H54 (cell line): ENCODE results near the gene HADHA.
"Not testable (repeated sequence)": the region's sequence is repeated elsewhere in the genome, so short reads cannot be mapped to it uniquely, and the experiment has no call there.

Experiments
- DNase-seq: peaks from one replicate; pipeline ENCODE4 v3.0.0; 2011; ENCODE audit warnings: low spot score, mixed read lengths; ENCODE audit not compliant: insufficient read length
- FAIRE-seq: peaks from 3 replicates; lab custom pipeline; 2011; peaks lifted over from hg19 to GRCh38; lab: Jason Lieb, UNC
- POLR2A ChIP-seq: IDR thresholded peaks from 2 replicates; pipeline ENCODE4 v1.6.1; 2011; ENCODE audit warnings: low read depth, mild to moderate bottlenecking, low read length

The HADHA gene

DNA sequence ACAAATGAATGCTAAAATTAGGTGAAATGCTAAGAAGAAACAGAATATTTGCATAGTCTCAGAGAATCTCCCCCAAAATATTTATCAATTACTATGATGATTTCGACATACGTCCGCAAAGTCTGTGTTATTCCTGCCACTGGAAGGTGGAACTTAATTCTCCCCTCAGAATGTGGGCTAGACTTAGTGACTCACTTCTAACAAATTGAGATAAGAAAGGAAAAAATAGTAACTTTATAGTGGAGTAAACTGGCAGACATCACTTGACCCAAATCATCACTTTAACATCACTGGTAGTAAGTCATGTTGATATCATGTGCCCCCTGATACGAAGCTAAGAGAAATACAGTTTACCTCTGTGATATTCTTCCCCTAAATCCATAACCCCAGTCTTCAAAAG is 23.8 kb upstream of the HADHA start:
- DNase-seq (no peak), FAIRE-seq (no peak)
- TF ChIP-seq POLR2A: no peak

DNA sequence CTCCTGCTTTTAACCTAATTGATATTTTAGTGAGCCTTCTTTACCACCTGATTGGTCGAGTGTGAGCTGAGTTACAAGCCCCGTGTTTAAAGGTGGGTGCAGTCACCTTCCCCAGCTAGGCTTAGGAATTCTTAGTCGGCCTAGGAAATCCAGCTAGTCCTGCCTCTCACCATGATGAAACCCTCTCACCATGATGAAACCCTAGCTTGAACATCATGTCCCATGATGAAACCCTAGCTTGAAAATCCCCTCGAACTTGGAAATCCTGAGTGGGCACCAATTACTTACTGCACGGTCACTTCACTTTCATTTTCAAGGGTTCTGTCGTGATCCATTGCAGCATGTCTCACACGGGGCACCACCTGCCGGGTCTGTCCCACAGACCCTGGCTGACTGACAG is 14.4 kb upstream of the HADHA start:
- not testable (repeated sequence) for FAIRE-seq, DNase-seq

DNA sequence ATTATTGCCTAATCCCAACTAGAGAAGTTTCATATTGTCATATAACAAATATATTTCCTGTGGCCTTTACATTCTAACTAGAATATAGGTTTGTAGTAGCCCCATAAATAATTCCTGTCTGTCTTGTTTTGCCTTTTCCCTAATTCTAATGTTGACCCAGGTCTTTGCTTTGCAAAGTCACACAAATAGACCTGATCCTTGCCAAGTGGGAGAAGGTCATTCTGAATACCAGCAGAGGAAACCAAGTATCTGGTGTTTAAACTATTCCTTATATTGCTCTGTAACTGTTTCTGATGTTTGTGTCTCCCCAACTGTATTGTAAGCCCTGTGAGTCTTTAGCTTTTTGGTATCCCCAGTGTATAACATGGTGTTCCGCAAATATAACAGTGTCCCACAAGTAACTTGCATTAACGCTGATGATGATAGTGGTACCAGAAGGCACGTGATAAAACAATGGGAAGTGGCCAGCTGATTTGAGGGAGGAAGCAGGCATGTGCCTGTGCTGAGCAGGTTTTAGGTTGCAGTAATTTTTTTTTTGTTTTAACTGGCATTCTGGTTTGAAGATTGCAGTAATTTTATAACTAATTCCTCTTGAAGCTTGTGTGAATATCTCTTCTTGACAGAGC is 11.4 kb upstream of the HADHA start:
- DNase-seq: no peak
- FAIRE-seq: no peak
- TF ChIP-seq POLR2A: no peak

DNA sequence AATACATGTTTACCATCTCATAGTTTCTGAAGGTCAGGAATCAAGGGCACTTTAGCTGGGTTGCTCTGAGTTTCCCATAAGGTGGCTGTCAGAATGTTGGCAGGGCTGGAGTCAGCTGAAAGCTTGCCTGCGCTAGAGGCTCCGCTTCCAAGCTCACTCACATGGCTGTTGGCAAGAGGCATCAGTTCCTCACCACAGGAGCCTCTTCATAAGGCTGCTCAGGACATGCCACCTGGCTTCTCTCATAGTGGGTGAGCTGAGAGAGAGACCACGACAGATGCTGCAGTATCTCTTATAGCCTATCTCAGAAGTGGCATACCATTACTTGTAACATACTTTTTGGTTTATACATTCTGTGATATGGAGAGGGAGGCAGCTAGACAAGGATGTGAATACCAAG is 7.5 kb upstream of the HADHA start:
- DNase-seq: no peak
- peak; percentile 33 for FAIRE-seq
- no peak for TF ChIP-seq POLR2A

DNA sequence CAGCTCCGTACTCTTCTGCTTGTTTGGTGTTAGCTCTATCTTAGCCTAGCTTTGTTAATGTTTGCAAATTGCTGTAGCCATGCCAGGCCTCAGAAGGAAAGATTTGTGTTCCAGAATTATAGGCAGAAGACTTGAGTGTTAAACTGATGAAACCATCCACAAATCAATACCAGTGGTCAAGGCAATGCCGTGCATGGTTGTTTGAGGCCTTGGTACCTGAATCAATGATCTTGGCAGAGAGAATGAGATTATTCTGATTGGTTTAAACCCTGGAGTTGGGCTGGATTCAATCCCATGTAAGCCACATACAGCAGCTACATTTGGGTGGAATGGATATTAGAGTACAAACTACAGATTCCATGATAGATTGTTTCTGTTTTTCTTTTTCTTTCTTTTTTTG is 5.2 kb upstream of the HADHA start:
- no peak for TF ChIP-seq POLR2A
- no peak for DNase-seq
- no peak for FAIRE-seq

DNA sequence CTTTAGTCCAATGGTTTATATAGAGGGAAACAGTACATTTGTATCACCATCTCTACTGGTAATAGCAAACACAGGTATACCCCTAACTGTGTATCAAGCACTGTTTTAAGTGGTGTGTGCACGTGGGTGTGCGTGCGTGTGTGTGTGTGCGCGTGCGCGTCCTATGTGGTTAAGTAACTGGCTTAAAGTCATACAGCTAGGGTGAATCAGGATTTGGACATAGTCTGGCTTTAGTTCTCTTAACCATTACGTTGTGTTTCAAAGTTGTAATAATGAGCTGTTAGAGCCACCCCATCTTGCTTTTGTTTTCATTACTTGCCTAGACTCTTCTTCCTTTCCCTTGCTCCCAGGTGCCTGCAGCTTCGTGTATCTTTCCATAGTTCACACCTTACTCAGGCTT is 2.4 kb upstream of the HADHA start:
- no peak for DNase-seq
- no peak for TF ChIP-seq POLR2A
- FAIRE-seq: no peak

DNA sequence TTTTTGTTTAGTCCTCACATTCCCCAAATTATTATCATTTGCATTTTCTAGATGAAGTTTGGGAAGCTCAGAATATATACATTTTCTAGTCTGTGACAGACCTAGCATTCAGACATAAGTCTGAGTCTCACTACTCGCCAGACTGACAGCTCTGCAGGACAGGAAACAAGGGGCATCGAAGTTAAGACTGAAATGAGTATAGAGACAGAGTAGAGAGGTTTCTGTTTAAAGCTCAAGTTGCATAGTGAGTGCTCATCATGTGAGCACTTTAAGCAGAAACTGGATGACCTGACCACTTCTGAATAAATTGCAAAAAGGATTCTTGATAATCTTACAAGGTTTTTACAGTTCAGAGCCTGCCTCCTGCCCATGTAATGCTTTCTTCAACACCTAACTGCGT is 1.4 kb upstream of the HADHA start:
- DNase-seq (no peak), FAIRE-seq (no peak)
- TF ChIP-seq POLR2A: no peak

DNA sequence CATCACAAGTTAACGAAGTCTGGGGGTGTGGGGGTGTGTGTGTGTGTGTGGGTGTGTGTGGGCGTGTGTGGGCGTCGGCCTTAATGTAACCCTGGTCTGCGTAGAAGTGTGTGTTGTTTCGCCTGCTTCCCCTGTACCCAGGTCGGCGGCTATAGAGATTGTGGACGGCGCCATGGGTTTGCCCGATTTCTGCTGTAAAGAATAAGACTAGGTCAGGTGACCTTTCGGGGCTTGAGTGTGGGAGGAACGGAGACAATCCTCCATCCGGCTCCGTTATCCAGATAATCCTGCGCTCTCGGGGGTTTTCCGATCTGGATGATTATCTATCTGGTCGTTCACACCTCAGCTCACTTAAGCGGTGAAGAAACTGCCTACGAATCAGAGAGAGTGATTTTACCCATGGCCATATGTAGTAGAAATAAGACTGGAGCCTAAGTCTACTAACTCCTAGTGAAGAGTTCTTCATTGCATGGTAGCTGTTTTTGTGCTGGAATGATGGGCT is 850 bp upstream of the HADHA start:
- DNase-seq (no peak), FAIRE-seq (no peak)
- no peak for TF ChIP-seq POLR2A

DNA sequence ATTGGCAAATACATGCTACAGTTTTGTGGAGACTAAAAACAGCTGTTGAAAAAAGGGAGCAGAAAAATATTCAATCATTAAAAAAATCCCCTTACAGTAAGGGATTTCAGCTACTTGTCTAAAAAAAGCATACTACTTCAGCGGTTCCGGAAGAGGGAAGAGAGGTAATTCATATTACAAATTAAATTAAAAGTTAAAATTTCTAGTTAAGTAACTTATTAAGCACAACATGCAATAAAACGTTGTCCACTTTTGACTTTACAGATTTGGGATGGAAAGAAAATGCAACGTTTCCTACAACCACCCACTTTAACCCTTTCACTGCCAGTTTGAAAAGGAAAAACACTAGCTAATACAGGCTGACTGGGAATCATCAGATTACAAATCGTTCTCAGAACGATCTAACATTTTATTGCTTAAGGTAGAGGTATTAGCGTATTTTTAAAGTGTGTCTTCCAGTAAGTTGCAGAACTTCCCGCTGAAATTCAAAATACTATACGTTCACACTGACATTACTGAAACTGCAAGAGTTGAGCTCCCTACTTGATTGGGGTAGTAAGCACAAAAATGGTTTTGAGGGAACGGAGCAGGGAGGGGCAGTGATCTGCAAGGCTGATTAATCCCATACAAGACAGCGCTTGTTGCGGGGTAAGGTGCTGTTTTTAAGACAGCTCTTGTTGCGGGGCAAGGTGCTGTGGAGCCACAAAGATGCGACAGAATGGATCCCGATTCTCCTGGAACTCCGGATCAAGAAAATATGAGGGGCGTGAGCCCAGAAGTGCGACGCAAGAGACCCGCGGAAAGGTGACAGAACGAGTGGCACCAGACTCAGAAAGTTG is 743 bp downstream of the HADHA start:
- DNase-seq (no peak), FAIRE-seq (no peak)
- no peak for TF ChIP-seq POLR2A

DNA sequence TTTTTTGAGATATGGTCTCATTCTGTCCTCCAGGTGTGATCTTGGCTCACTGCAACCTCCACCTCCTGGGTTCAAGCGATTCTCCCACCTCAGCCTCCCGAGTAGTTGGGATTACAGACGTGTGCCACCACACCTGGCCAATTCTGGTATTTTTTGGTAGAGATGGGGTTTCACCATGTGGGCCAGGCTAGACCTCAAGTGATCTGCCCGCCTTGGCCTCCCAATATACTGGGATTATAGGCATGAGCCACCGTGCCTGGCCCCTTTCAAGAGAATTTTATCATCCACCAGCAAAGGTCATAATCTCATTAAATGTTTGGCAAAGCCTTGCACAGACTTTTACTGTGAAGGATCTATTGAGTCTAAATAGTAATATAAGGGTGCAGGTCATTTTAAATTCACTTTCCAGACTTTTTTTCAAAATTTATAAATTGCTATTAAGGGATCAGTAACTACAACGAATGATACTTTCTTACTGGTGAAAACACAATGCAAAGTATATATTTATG is 2.5 kb downstream of the HADHA start:
- no peak for TF ChIP-seq POLR2A
- DNase-seq (no peak), FAIRE-seq (no peak)

DNA sequence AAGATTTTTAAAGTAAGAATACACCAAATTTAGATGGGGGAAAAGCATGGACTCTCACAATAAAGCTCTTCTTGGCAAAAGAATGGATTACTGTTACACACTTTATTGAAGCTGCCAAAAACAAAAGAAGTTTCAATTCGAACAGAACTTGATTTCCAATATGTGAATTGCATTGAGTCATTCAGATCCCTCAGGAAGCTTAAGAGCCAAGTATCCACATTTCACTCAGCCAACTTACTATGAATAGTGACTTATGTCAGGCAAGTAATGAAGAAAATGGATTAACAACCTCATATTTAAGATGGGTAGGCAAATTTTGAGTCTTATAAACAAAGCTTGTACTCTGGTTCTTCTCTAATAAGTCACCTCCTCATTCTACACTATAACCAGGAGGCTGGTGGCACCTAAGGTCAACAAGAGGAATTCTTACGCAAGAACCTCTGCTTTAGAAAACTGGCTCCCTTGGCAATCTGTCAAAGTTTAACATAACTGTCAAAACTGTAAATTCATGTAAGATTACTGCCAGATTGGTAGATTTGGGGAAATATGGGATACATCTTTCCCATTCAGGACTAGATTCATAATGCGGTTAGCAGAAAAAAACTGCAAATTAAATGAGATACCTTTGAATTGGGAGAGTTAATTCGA is 6.0 kb downstream of the HADHA start:
- no peak for TF ChIP-seq POLR2A
- DNase-seq (no peak), FAIRE-seq (no peak)

DNA sequence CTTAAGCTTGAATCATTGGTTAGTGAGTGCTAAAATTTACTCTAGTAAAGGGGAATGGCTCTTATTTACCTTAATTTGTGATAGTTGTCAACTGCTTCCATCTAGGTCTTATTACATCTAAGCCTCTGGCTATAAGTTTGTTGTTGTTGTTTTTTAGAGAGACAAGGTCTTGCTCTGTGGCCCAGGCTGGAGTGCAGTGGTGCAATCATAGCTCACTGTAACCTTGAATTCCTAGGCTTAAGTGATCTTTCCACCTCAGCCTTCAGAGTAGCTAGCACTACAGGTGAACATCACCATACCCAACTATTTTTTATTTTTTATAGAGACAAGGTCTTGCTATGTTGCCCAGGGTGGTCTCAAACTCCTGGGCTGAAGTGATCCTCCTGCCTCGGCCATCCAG is 6.6 kb downstream of the HADHA start:
- DNase-seq (no peak), FAIRE-seq (no peak)
- TF ChIP-seq POLR2A: no peak

DNA sequence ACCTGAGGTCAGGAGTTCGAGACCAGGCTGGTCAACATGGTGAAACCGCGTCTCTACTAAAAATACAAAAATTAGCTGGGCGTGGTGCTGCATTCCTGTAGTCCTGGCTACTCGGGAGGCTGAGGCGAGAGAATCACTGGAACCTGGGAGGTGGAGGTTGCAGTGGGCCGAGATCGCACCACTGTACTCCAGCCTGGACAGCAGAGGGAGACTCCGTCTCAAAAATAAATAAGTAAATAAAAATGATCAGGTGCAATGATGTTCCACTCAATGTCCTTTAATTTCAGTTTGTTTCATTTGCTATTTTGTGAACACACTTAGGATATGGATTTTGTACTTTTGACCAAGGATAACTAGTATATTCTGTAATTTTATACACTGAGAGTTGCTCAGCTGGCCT is 9.3 kb downstream of the HADHA start:
- FAIRE-seq: no peak
- no peak for TF ChIP-seq POLR2A
- DNase-seq: no peak

DNA sequence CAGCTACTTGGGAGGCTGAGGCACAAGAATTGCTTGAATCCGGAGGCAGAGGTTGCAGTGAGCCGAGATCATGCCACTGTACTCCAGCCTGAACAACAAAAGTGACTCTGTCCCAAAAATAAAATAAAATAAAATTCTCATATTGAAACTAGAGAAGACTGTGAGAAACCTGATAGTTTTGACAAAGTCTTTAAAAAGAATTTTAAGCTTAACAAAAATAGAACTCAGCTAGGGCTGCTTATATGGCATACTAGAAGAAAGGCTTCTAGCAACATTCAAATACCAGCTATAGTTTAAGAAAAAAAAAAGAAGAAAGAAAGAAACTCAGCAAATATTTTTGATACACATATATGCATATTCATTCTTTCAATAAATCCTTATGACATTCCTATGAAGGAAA is 13.6 kb downstream of the HADHA start:
- DNase-seq: no peak
- no peak for FAIRE-seq
- TF ChIP-seq POLR2A: no peak
